ENCODE measurements around the gene MTHFD1L.
A peak's percentile ranks its signal among the peaks of the same experiment; 100 is the strongest.

Gene MTHFD1L

DNA sequence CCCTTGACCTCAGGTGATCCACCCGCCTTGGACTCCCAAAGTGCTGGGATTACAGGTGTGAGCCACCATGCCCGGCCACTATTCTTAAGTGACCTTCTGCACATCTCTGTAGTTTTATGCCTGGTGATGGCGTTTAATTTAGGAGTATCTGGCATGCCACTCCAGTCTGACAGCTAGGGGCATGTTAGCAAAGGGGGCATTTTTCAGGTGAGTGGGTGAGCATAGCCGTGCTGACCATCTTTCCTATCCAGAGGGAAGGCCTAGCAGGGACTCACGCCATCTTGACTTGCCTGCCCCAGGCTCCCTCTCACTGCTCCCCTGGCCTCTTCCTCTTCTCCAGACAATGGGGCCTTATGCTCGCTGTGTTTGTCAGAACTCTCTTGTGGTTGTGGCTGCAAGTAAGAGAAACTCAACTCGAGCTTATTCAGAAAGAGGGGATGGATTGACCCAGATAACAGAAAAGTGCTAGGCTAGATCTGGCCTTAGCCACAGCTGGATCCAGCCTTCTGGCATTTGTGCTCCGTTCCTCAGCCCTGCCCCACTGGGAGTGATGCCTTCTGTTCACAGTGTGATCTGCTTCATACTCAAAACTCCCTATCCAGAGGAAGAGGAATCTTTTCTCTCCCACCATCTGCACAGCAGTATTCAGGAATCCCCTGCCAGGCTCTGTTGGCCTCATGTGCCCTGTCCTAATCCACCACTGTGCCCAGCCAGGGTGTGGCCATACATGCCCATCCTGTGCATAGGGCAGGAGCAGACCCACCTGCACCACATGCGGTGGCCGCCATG lies 199.7 kb downstream of the MTHFD1L start:
- TF ChIP-seq, protein P1, sequence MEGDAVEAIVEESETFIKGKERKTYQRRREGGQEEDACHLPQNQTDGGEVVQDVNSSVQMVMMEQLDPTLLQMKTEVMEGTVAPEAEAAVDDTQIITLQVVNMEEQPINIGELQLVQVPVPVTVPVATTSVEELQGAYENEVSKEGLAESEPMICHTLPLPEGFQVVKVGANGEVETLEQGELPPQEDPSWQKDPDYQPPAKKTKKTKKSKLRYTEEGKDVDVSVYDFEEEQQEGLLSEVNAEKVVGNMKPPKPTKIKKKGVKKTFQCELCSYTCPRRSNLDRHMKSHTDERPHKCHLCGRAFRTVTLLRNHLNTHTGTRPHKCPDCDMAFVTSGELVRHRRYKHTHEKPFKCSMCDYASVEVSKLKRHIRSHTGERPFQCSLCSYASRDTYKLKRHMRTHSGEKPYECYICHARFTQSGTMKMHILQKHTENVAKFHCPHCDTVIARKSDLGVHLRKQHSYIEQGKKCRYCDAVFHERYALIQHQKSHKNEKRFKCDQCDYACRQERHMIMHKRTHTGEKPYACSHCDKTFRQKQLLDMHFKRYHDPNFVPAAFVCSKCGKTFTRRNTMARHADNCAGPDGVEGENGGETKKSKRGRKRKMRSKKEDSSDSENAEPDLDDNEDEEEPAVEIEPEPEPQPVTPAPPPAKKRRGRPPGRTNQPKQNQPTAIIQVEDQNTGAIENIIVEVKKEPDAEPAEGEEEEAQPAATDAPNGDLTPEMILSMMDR (IDR thresholded peaks at IDR 0.05; ENCODE audit: low read depth, low read length): no peak
- H3K4me3 ChIP-seq (ENCODE audit: low read depth, low read length): no peak overlapping the region

DNA sequence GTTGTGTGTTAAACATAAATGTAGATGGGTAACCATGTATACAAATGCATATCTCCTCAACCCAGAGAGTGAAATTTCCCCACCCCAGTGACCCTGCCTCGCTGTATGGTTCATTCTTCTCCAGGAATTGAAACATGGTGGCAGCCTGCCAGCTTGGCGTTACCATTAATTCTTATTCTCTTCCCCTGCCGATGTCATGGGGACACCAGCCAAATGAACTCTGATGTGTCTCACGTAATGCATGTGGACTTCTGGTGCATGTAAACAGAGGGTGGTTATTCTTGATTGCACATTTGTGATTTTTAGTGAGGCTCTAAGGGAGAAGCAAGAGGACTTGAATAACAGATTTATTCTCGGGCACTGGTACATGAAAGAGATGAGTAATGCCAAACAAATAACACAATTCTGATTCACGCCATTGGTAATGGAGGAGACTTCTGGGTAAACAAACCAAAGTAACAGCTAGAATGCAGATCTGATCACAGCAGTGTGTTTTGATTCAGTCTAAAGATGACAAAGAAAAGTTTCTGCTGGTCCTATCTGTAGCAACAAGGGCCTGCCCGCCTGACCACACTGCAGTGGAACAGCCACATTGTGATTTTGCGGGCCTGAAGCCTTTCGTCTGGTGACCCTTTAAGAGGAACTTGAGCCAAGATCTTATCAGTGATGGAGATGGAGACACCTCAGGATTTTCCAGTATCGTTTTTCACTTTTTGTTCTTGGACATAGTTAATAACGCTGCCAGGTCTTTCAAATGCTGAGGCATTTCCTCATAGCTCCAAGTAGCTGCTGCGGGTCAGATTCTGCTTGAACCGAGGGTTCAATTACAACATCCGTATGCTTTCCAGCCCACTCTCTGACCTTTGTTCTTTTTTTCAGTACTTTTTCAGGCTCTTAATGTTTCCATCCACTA lies 202.4 kb downstream of the MTHFD1L start:
- TF ChIP-seq, protein P1 (IDR thresholded peaks at IDR 0.05; ENCODE audit: low read depth, low read length): no peak
- peak overlapping the region; percentile 10; the same call in 1 of the 2 replicates for H3K4me3 ChIP-seq (ENCODE audit: low read depth, low read length)

DNA sequence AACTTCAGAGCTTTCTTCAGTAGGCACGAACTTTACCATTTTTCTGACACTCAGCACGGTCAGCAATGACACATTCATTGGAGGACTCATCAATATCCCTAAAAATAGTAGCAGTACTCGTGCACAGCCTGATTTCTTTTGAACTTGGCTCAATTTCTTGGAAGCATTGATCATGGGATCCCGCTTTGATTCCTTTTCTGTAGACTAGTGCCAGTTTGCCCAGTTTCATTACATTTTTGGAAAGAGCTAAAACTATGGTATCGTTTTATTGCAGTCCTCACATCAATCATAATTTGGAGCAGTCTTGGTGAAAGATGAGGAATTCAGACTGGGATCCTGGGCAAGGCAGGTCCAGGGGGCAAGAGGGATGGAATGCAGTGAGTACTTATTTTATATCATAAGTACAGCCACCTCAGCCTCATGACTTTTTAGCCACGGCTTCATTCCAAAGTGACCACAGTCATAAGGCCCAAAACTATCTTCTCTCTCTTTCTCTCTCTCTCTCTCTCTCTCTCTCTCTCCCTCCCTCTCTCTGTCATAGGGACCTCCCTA lies 203.3 kb downstream of the MTHFD1L start:
- TF ChIP-seq, protein P1 (IDR thresholded peaks at IDR 0.05; ENCODE audit: low read depth, low read length): no peak
- H3K4me3 ChIP-seq (ENCODE audit: low read depth, low read length): no peak overlapping the region

DNA sequence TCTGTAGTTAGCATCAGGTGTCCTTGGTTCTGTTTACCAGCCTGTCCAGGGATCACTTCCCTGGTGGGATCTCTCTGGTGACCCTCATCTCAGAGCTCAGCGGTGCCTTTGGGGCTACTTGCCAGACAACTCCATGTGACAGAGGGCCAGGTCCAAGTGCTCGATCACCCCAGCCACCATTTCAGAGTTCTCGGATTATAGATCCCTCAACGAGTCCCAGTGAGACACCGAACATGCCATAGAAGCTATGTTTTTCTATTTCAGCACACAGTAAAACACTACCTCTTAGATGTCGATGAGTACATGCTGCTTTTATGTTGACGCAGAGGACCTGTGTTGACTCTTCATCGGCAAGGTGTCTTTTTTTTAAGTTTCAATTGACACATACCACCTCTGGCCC lies 204.1 kb downstream of the MTHFD1L start:
- TF ChIP-seq, protein P1 (IDR thresholded peaks at IDR 0.05; ENCODE audit: low read depth, low read length): no peak
- no peak overlapping the region for H3K4me3 ChIP-seq (ENCODE audit: low read depth, low read length)

DNA sequence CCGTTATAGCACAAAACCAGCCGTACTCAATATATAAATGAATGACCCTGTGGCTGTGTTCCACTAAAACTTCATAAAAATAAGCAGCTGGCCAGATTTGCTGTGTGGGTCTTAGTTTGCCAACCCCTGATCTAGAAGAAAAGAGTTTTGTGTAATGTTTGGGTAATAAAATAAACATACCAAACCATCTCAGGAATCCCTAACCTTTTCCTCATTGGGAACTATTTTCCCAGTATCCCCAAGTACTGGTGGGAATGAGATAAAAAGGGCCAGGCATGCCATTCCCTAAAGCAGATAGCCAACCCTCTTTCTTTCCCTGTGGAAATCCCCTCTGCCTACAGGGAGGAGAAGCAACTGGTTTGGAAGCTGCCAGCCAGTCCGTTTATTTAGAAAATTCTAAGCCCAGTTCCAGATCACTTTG lies 205.1 kb downstream of the MTHFD1L start:
- peak overlapping the region; percentile 31 for H3K4me3 ChIP-seq (ENCODE audit: low read depth, low read length)
- TF ChIP-seq, protein P1 (IDR thresholded peaks at IDR 0.05; ENCODE audit: low read depth, low read length): no peak

DNA sequence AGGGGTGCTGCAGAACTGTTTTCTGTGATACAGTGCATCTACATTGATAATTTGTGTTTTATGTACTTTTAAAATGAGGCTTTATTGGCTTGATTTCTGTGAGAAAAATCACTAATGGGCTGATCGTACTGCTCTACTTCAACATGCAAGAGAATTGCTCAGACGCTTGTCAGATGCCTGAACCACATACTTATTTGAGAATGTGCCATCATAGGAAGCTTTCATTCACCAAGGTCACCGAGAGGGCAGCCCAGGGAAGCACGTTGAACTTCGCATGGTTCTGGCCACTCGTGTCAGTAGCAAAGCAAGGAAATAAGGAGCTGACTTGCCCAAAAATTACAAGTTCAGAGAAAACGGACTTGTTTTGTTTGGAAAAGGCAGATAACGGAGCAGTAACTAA lies 205.8 kb downstream of the MTHFD1L start:
- H3K4me3 ChIP-seq (ENCODE audit: low read depth, low read length): peak overlapping the region; percentile 31
- TF ChIP-seq, protein P1 (IDR thresholded peaks at IDR 0.05; ENCODE audit: low read depth, low read length): no peak
